ENCODE results near the gene LRP2.

- TF ChIP-seq CTCF (IDR thresholded peaks at IDR 0.05; ENCODE audit: low read depth, low read length) (no peak), MAX (IDR thresholded peaks at IDR 0.05; ENCODE audit: low read depth, low read length) (no peak), POLR2A (IDR thresholded peaks at IDR 0.05; ENCODE audit: extremely low read depth, insufficient read length) (no peak)
Observed at GRCh38 chr2:169095621-169096105, 266.7 kb downstream of the LRP2 start.

Data from NB4 (cell line).